ENCODE measurements around the gene ACSL6.

- TF ChIP-seq EZH2 (IDR thresholded peaks at IDR 0.05) (no peak), CTCF (IDR thresholded peaks at IDR 0.05) (no peak)
These were observed 60.8 kb downstream of the ACSL6 start for GRCh38 chr5:131950706-131951105.

Data from neural progenitor cell (in vitro differentiated cells).